Cardiac fibroblast (primary cell): Measurements from ENCODE around the gene CLEC3B.

Source experiments
- DNase-seq, 2 donors: peaks; one replicate each; pipeline versions ENCODE4 v3.0.0 to v3.0.0-alpha.2; 2010; ENCODE audit warnings: low read depth in 2 of 2
- H3K4me3 ChIP-seq, 2 donors: replicated peaks in 1 of 2; 1 replicate in 1 of 2; 2 replicates in 1 of 2; pipeline ENCODE4 v1.5.1; 2011; ENCODE audit warnings: low read depth in 2 of 2, low read length in 2 of 2, mild to moderate bottlenecking in 2 of 2, moderate library complexity in 1 of 2
- TF ChIP-seq, protein P1 (sequence below): IDR thresholded peaks from one replicate; pipeline ENCODE4 v1.5.1; 2011; ENCODE audit warnings: low read depth, mild to moderate bottlenecking, low read length, inconsistent platforms

Gene CLEC3B

DNA sequence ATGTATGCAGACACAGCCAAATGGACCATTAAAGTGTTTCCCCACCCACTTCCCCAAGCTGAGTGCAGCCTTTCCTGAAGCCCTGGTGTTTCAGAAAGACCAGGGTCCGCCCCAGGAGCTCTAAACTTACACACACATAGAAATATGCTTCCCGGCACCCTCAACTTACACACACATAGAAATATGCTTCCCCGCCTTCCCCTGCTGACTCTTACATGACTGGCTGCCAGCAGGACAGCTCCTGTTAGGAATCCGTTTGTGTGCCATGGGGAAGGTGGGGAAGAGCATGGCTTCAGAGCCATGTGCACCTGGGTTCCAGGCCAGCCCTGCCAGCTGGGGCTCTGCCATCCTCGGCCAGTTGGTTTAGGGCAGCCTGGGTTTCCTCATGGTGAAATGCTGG, 3.6 kb downstream of the CLEC3B start:
- H3K4me3 ChIP-seq, result no peak overlapping the region
- TF ChIP-seq, protein P1, sequence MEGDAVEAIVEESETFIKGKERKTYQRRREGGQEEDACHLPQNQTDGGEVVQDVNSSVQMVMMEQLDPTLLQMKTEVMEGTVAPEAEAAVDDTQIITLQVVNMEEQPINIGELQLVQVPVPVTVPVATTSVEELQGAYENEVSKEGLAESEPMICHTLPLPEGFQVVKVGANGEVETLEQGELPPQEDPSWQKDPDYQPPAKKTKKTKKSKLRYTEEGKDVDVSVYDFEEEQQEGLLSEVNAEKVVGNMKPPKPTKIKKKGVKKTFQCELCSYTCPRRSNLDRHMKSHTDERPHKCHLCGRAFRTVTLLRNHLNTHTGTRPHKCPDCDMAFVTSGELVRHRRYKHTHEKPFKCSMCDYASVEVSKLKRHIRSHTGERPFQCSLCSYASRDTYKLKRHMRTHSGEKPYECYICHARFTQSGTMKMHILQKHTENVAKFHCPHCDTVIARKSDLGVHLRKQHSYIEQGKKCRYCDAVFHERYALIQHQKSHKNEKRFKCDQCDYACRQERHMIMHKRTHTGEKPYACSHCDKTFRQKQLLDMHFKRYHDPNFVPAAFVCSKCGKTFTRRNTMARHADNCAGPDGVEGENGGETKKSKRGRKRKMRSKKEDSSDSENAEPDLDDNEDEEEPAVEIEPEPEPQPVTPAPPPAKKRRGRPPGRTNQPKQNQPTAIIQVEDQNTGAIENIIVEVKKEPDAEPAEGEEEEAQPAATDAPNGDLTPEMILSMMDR, result no peak
- DNase-seq, result peak; percentile 70 to 75

DNA sequence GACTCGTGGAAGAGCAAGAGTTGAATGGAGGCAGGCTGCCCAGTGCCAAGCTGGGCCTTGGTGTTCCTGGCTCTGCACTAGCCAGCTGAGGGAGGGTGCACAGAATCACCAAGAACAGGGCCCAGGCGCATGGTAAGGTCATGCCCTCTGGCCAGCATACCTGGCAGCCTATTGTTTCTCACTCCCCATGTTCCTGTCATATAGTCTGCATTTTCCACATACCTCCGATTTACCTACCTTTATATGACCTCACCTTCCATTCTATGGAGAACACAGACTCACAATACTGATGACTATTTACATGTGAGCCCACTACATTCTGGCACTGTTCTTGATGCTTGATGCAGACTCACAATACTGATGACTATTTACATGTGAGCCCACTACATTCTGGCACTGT, 5.4 kb downstream of the CLEC3B start:
- TF ChIP-seq, protein P1, result no peak
- no peak for DNase-seq
- H3K4me3 ChIP-seq, result no peak overlapping the region

GRCh38 chr3:45032113-45032512, 6.0 kb downstream of the CLEC3B start:
- no peak for DNase-seq
- TF ChIP-seq, protein P1, result no peak

GRCh38 chr3:45033791-45034190, 7.7 kb downstream of the CLEC3B start:
- no peak for DNase-seq
- TF ChIP-seq, protein P1, result no peak
- H3K4me3 ChIP-seq, result no peak overlapping the region

More at GRCh38 chr3:45032113-45032512, 6.0 kb downstream of the CLEC3B start:
- H3K4me3 ChIP-seq, result no peak overlapping the region

DNA sequence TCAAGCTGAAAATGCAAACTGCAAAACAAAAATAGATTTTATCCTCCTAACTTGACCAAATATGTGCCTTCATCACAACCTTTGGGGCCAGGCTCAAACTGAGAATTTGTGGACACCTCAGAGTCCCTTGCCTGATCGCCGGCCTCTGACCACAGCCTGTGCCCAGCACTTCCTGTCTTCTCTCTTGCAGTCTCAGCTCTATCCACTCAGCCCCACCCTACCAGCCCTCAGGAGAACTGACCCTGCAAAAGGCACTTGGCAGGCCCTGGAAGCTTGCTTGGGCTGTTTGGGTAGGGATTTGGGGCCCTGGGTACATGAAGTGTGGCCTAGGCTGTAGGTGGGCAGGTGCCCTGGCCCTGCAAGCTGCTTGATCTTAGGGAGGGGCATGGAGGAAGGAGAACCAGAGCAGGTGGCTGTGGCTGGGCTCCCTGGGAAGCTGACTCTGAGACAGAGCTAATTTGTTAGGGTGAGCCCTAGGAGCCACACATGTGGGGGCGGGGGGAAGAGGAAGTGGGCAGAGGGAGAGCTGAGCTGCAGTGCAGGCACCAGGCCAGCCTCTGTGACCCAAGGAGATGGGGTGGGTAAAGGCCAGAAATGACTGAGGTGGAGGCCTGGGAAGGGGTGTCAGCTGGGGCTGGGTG, 8.6 kb downstream of the CLEC3B start:
- H3K4me3 ChIP-seq, result no peak overlapping the region
- no peak for DNase-seq
- TF ChIP-seq, protein P1, result no peak

- H3K4me3 ChIP-seq, result peak overlapping the region; percentile 21 to 27
- TF ChIP-seq, protein P1, result peak; percentile 10
- DNase-seq, result peak; percentile 31 to 48
These were observed 9.6 kb downstream of the CLEC3B start for GRCh38 chr3:45035441-45036301.
